Ishikawa (cell line): ENCODE results near the gene SEC24D.

Experiments
- CEBPB ChIP-seq: IDR thresholded peaks from 2 replicates; pipeline ENCODE4 v1.6.1; 2012
- CREB1 ChIP-seq: IDR thresholded peaks from 2 replicates; pipeline ENCODE4 v1.6.1; 2012; ENCODE audit warnings: low read depth
- EGR1 ChIP-seq: IDR thresholded peaks from 2 replicates; pipeline ENCODE4 v1.6.1; 2012
- EP300 ChIP-seq: IDR thresholded peaks from 2 replicates; pipeline ENCODE4 v1.6.1; 2012; ENCODE audit warnings: borderline replicate concordance
- FOXM1 ChIP-seq: IDR thresholded peaks from 2 replicates; pipeline ENCODE4 v1.6.1; 2012; ENCODE audit warnings: low read depth, borderline replicate concordance
- NFIC ChIP-seq: IDR thresholded peaks from 2 replicates; pipeline ENCODE4 v1.6.1; 2012
- RAD21 ChIP-seq: IDR thresholded peaks from 2 replicates; pipeline ENCODE4 v1.6.1; 2012; ENCODE audit warnings: low read depth
- TAF1 ChIP-seq: IDR thresholded peaks from 2 replicates; pipeline ENCODE4 v1.6.1; 2012; ENCODE audit warnings: low read depth, mild to moderate bottlenecking
- TCF12 ChIP-seq: IDR thresholded peaks from 2 replicates; pipeline ENCODE4 v1.6.1; 2012; ENCODE audit warnings: low read depth
- TEAD4 ChIP-seq: IDR thresholded peaks from 2 replicates; pipeline ENCODE4 v1.6.1; 2012
- YY1 ChIP-seq: IDR thresholded peaks from 2 replicates; pipeline ENCODE4 v1.6.1; 2012; ENCODE audit warnings: low read depth
- ZBTB7A ChIP-seq: IDR thresholded peaks from 2 replicates; pipeline ENCODE4 v1.6.1; 2012; ENCODE audit warnings: low read depth
- TF ChIP-seq, protein P1 (sequence below): IDR thresholded peaks from 2 replicates; pipeline ENCODE4 v1.6.1; 2012
- TF ChIP-seq, protein P2 (sequence below): IDR thresholded peaks from 2 replicates; pipeline ENCODE4 v1.6.1; 2012
- TF ChIP-seq, protein P3 (sequence below): IDR thresholded peaks from 2 replicates; pipeline ENCODE4 v1.6.1; 2012; ENCODE audit warnings: low read depth, mild to moderate bottlenecking

Gene SEC24D

DNA sequence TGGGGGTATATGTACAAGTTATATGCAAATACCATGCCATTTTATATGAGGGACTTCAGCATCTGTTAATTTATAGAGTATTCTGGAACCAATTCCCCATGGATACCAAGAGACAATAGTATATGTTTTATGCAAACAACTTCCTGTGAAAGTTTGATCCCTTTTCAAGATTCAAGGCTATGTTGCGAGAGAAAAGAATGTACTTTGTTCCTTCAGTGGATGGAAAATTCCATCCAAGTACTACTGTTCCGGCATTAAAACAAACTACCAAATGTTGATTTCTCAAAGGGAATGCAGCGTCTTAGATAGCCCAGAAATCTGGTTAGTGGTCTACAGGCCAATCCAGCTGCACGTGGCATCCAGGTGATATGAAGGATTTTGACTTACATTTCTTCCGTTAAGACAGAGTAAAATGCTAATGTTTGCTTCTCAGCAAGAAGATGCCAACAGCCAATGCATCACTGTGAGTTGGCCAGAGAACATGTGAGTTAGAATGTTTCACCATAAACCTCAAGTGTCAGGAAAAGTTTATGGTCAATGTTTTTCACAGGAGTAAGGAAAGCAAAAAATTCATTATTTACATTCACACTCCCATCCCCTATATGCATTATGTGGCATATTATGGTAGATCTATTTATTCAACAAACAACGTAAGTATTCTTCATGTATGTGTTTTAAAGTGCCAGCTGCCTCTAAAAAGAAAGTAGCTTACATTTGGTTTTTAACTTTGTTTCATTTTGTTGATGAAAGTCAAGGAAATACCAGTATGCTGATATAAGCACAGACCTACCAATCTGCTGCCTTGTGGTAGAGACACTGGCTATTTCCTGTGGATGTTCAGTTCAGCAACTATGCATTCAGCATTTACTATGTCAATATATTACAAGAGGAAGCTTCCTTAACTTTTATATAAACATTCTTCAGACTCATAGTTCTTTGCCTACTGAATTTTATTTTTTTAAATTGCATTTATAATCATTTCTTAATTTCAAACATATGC is 106.3 kb downstream of the SEC24D start:
- TF ChIP-seq EGR1: no peak
- TF ChIP-seq, protein P1, sequence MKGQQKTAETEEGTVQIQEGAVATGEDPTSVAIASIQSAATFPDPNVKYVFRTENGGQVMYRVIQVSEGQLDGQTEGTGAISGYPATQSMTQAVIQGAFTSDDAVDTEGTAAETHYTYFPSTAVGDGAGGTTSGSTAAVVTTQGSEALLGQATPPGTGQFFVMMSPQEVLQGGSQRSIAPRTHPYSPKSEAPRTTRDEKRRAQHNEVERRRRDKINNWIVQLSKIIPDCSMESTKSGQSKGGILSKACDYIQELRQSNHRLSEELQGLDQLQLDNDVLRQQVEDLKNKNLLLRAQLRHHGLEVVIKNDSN: no peak
- TF ChIP-seq TAF1: no peak
- TF ChIP-seq NFIC: no peak
- TF ChIP-seq YY1: no peak
- no peak for TF ChIP-seq RAD21
- no peak for TF ChIP-seq TCF12
- TF ChIP-seq, protein P2, sequence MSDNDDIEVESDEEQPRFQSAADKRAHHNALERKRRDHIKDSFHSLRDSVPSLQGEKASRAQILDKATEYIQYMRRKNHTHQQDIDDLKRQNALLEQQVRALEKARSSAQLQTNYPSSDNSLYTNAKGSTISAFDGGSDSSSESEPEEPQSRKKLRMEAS: no peak

DNA sequence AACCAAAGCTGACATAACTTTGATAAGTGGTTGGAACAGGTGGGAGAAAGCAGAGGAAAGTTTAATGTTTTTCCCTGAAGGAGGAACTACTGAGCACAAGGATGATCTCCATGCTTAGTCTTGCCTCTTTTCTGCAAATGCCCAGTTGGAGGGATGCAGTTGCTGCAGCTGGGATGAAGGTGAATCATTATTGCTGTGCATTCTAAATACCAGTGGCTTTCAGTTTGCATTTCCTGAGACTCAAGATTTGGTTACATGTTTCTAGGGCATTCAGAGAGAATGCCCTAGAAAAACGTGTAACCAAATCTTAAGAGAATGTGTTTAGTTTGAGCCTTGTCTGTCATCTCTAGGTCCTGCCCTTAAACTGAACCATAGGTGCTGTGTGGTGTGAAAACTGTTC is 108.6 kb downstream of the SEC24D start:
- TF ChIP-seq FOXM1: no peak
- TF ChIP-seq, protein P3, sequence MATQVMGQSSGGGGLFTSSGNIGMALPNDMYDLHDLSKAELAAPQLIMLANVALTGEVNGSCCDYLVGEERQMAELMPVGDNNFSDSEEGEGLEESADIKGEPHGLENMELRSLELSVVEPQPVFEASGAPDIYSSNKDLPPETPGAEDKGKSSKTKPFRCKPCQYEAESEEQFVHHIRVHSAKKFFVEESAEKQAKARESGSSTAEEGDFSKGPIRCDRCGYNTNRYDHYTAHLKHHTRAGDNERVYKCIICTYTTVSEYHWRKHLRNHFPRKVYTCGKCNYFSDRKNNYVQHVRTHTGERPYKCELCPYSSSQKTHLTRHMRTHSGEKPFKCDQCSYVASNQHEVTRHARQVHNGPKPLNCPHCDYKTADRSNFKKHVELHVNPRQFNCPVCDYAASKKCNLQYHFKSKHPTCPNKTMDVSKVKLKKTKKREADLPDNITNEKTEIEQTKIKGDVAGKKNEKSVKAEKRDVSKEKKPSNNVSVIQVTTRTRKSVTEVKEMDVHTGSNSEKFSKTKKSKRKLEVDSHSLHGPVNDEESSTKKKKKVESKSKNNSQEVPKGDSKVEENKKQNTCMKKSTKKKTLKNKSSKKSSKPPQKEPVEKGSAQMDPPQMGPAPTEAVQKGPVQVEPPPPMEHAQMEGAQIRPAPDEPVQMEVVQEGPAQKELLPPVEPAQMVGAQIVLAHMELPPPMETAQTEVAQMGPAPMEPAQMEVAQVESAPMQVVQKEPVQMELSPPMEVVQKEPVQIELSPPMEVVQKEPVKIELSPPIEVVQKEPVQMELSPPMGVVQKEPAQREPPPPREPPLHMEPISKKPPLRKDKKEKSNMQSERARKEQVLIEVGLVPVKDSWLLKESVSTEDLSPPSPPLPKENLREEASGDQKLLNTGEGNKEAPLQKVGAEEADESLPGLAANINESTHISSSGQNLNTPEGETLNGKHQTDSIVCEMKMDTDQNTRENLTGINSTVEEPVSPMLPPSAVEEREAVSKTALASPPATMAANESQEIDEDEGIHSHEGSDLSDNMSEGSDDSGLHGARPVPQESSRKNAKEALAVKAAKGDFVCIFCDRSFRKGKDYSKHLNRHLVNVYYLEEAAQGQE: no peak
- TF ChIP-seq TCF12: no peak

DNA sequence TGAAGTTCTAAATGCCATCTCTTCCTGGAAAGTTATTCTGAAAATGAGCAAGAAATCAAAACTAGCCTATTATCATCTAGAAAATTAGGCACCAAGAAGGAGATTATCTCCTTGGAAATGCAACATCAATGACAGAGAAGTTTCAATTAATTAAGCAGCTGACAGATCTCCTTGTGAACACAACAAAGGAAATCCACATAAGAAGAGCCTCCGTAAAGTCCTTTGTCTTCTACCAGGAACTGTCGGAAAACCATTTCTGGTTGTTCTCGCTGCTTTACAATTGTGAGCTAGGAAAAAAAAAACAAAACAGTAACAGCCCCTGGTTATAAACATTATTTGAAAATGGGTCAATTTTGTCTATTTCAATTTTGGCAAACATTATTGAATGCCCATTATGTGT is 112.6 kb downstream of the SEC24D start:
- TF ChIP-seq TEAD4 (no peak), TCF12 (no peak), EP300 (no peak), FOXM1 (no peak), TAF1 (no peak), RAD21 (no peak), CREB1 (no peak), CEBPB (no peak), NFIC (no peak), EGR1 (no peak)
- TF ChIP-seq, protein P3: no peak

DNA sequence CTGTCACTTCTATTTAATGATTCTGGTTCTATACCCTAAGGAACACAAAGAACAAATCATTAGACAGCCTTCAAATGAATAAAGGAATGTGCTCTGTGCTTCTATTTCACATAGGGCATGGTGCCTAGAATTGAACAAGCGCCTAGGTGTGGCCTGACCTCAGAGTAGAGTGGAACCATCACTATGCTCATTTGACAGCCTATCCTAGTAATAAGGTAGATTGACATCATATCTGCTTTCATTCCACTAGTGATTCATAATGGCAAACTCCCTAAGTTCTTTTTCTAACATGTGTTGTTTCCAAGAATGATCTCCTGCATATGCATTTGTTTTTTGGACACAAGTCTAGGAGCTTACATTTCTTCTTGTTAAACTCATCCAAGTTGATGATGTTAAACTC is 114.2 kb downstream of the SEC24D start:
- no peak for TF ChIP-seq RAD21
- TF ChIP-seq, protein P1: no peak
- TF ChIP-seq CEBPB: no peak
- no peak for TF ChIP-seq CREB1
- TF ChIP-seq, protein P2: no peak
- TF ChIP-seq NFIC: no peak
- no peak for TF ChIP-seq TAF1
- no peak for TF ChIP-seq EP300
- TF ChIP-seq, protein P3: no peak
- TF ChIP-seq EGR1: no peak
- no peak for TF ChIP-seq ZBTB7A
- TF ChIP-seq TEAD4: no peak
- TF ChIP-seq TCF12: no peak
- no peak for TF ChIP-seq FOXM1
- no peak for TF ChIP-seq YY1
